ENCODE data around the gene TTN.
"Not testable (repeated sequence)": the region's sequence is repeated elsewhere in the genome, so short reads cannot be mapped to it uniquely, and the experiment has no call there.

Gene TTN

GRCh38 chr2:178700922-178701342 lies 106.3 kb downstream of the TTN start:
- peak; percentile 48 for DNase-seq
- in situ Hi-C loops (cut with HindIII; ENCODE audit: low pct_ligation_motif_present, low pct_unique_long_range_greater_than_20kb, low sequenced_read_pairs), result no loop called here

DNA sequence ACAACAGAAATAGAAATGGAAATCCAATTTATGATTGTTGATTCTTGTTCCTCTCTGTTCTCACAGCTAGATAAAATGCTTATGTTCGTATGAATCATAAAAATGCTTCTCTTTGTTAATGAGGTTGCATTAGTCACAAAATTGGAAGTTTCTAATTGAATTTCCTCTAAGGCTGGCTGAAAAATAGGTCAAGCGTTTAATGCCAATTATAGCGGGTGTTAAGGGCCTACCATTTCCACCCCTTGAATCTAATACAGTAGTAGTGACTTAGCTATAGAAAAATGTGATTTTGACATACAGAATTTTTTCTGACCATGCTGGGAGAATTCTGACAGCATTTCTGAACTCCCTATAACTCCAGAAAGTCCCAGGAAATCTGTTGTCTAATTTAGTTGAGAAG lies 107.1 kb downstream of the TTN start:
- DNase-seq, result no peak
- in situ Hi-C loops (cut with HindIII; ENCODE audit: low pct_ligation_motif_present, low pct_unique_long_range_greater_than_20kb, low sequenced_read_pairs), result no loop called here

GRCh38 chr2:178692845-178693244 lies 114.4 kb downstream of the TTN start:
- in situ Hi-C loops (cut with HindIII; ENCODE audit: low pct_ligation_motif_present, low pct_unique_long_range_greater_than_20kb, low sequenced_read_pairs), result no loop called here
- no peak for DNase-seq

DNA sequence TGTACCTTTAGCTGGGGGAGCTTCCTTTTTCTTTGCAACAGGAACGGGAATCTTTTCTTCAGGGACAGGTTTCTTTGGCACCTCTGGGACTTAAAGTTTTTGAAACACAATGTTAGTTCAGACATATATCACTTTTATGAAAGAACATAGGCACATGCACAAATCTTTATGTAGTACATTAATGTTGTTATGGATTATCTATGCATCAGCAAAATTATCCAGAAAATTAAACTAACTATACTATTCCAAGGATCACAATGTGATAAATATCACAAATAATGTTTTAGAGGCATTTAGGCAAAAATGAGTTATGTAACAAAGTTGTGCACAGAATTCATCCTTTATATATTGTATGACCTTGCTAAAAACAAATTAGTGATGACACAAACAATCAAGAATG lies 117.4 kb downstream of the TTN start:
- in situ Hi-C loops (cut with HindIII; ENCODE audit: low pct_ligation_motif_present, low pct_unique_long_range_greater_than_20kb, low sequenced_read_pairs), result no loop called here
- DNase-seq, result no peak

- no peak for DNase-seq
- in situ Hi-C loops (cut with HindIII; ENCODE audit: low pct_ligation_motif_present, low pct_unique_long_range_greater_than_20kb, low sequenced_read_pairs), result no loop called here
Measured at GRCh38 chr2:178683877-178684276, 123.3 kb downstream of the TTN start.

DNA sequence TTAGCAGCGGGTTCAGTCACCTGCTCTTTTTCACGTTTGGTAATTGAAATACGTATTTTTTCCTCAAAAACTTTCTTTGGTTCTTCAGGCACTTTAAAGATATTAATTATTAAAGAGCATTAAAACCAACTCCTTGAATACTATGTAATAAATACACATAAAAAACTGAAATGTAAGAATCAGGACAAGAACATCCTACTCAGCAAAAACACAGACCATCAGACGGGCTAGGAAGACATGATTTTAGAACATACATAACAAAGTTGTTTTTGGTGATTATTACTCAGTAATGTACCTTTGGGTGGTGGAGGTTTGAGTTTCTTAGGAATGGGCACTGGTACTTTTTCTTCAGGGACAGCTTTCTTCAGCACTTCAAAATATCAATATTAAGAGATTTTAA lies 126.1 kb downstream of the TTN start:
- DNase-seq, result no peak
- in situ Hi-C loops (cut with HindIII; ENCODE audit: low pct_ligation_motif_present, low pct_unique_long_range_greater_than_20kb, low sequenced_read_pairs), result no loop called here

DNA sequence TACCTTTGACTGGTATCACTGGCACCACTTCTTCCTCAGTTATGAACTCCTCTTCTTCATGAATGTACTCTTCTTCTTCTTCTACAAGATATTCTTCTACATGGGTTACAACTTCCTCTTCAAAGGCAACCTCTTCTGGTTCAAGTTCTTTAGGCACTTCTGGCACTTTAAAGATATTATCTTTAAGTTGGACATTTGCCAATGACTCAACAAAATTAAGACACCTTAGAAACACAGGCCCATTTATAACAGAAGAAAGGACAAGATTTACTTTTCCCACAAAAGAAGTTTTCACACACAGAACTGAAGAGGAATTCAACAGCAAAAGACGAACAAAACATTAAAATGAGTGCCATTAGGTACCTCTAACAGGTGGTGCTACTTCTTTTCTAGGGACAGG lies 127.3 kb downstream of the TTN start:
- in situ Hi-C loops (cut with HindIII; ENCODE audit: low pct_ligation_motif_present, low pct_unique_long_range_greater_than_20kb, low sequenced_read_pairs), result no loop called here
- no peak for DNase-seq

DNA sequence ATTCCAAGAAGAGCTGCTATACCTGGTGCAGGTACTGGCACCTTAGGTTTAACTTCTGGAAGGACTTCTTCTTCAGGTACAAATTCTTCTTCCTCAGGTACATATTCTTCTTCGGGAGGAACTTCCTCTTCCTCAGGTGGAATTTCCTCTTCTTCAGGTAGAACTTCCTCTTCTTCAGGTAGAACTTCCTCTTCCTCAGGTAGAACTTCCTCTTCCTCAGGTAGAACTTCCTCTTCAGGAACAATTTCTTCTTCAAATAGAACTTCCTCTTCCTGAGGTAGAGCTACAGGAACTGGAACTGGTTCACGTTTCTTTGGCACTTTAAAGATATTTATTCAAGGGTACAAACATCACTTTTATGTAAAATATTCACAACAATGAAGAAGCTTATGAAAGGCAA lies 129.6 kb downstream of the TTN start:
- in situ Hi-C loops (cut with HindIII; ENCODE audit: low pct_ligation_motif_present, low pct_unique_long_range_greater_than_20kb, low sequenced_read_pairs), result no loop called here
- no peak for DNase-seq

DNA sequence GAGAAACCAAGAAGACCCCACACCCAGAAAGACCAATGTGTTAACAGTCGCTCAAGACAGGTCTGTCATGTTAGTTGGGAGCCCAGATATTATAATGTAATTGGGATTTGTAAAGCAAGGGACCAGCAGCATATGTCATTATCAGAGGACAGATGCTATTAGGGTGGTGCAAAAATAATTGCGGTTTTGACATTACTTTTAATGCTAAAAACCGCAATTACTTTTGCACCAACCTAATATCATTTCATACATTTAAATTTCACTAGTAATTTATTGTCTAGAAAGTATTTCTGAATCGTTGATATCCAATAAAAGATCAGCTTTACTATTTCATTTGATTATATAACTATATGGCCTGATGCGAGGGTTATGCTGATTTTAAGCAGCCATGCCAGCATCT lies 131.2 kb downstream of the TTN start:
- in situ Hi-C loops (cut with HindIII; ENCODE audit: low pct_ligation_motif_present, low pct_unique_long_range_greater_than_20kb, low sequenced_read_pairs), result no loop called here

GRCh38 chr2:178674122-178674521 lies 133.1 kb downstream of the TTN start:
- in situ Hi-C loops (cut with HindIII; ENCODE audit: low pct_ligation_motif_present, low pct_unique_long_range_greater_than_20kb, low sequenced_read_pairs), result no loop called here
- peak; percentile 4 for DNase-seq

More for the DNA sequence above, 131.2 kb downstream of the TTN start:
- DNase-seq, result no peak

- in situ Hi-C loops (cut with HindIII; ENCODE audit: low pct_ligation_motif_present, low pct_unique_long_range_greater_than_20kb, low sequenced_read_pairs), result no loop called here
- no peak for DNase-seq
Measured at GRCh38 chr2:178666458-178666857, 140.8 kb downstream of the TTN start.

DNA sequence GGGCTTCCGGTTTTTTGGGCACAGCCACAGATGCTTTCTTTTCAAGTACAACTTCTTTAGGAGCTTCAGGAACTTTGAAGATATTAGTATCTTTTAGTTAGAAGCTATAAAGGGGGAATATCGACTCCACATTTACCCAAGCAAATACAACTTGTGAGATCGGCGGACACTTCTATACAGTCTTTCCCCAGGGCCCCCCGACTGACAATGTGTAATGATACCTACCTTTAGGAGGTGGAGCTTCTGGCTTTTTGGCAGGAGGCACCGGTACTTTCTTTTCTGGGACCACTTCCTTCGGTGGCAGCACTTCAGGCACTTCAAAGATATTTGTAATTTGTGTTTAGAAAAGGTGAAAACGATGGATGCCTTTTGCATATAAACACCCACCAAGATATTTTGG lies 148.7 kb downstream of the TTN start:
- in situ Hi-C loops (cut with HindIII; ENCODE audit: low pct_ligation_motif_present, low pct_unique_long_range_greater_than_20kb, low sequenced_read_pairs); DNase-seq: not testable (repeated sequence)

DNA sequence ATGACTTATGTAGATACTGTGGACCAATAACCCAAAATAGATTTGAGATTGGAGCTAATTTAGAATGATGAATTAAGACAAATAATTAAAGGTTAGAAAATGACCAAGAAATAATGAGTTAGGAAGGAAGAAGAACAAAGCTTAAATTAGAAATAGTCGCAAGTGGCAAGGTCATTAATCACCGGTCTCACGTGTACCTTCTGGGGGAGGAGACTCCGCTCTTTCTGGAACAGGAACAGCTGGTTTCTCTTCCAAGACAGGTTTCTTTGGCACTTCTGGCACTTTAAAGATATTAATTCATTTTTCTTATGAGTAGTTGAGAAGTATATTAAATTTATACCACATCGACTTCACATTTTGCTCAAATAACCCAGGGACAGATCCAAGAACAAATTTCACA lies 156.7 kb downstream of the TTN start:
- DNase-seq, result no peak
- in situ Hi-C loops (cut with HindIII; ENCODE audit: low pct_ligation_motif_present, low pct_unique_long_range_greater_than_20kb, low sequenced_read_pairs), result no loop called here

- in situ Hi-C loops (cut with HindIII; ENCODE audit: low pct_ligation_motif_present, low pct_unique_long_range_greater_than_20kb, low sequenced_read_pairs), result no loop called here
Measured at GRCh38 chr2:178644919-178645318, 162.3 kb downstream of the TTN start.

GRCh38 chr2:178641498-178641897 lies 165.7 kb downstream of the TTN start:
- in situ Hi-C loops (cut with HindIII; ENCODE audit: low pct_ligation_motif_present, low pct_unique_long_range_greater_than_20kb, low sequenced_read_pairs), result no loop called here
- no peak for DNase-seq

More at GRCh38 chr2:178644919-178645318, 162.3 kb downstream of the TTN start:
- DNase-seq, result no peak

GRCh38 chr2:178635897-178636296 lies 171.3 kb downstream of the TTN start:
- in situ Hi-C loops (cut with HindIII; ENCODE audit: low pct_ligation_motif_present, low pct_unique_long_range_greater_than_20kb, low sequenced_read_pairs), result no loop called here
- DNase-seq, result no peak

- no peak for DNase-seq
- in situ Hi-C loops (cut with HindIII; ENCODE audit: low pct_ligation_motif_present, low pct_unique_long_range_greater_than_20kb, low sequenced_read_pairs), result no loop called here
Measured at GRCh38 chr2:178632729-178633128, 174.5 kb downstream of the TTN start.

- DNase-seq, result no peak
Measured at GRCh38 chr2:178630581-178630980, 176.6 kb downstream of the TTN start.

GRCh38 chr2:178629463-178629862 lies 177.8 kb downstream of the TTN start:
- DNase-seq, result no peak
- in situ Hi-C loops (cut with HindIII; ENCODE audit: low pct_ligation_motif_present, low pct_unique_long_range_greater_than_20kb, low sequenced_read_pairs), result no loop called here

More at GRCh38 chr2:178630581-178630980, 176.6 kb downstream of the TTN start:
- in situ Hi-C loops (cut with HindIII; ENCODE audit: low pct_ligation_motif_present, low pct_unique_long_range_greater_than_20kb, low sequenced_read_pairs), result no loop called here

DNA sequence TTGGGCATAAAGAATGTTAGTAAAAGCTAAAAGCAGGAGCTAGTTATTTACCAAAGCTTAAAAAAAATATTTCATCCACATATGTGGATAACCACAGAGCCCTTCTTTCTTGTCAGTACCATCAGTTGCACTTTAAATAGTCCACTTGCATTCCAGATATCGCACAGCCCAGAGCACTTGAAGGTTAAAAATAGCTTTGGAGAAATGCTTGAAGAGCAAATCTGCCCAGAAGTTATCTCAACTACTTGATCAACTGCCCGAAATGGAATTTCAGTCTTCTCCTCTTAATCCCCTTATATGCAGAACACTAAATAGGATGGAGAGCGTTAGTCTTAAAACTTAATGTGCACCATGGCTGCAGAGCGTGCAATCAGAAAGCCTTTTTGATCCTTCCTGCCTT lies 178.6 kb downstream of the TTN start:
- in situ Hi-C loops (cut with HindIII; ENCODE audit: low pct_ligation_motif_present, low pct_unique_long_range_greater_than_20kb, low sequenced_read_pairs), result no loop called here
- DNase-seq, result no peak

GRCh38 chr2:178627401-178627800 lies 179.8 kb downstream of the TTN start:
- in situ Hi-C loops (cut with HindIII; ENCODE audit: low pct_ligation_motif_present, low pct_unique_long_range_greater_than_20kb, low sequenced_read_pairs), result no loop called here
- DNase-seq, result no peak
